HG02588 (cell line): ENCODE measurements around the gene SPEG.

Experiments
- ATAC-seq: cut with Tn5 transposase; IDR thresholded peaks from one replicate; pipeline ENCODE4 v1.9.1; 2021; ENCODE audit warnings: mild to moderate bottlenecking, moderate library complexity; ENCODE audit not compliant: unreplicated experiment

SPEG gene

GRCh38 chr2:219475278-219475677 lies 40.6 kb downstream of the SPEG start:
- ATAC-seq, result no peak

GRCh38 chr2:219475697-219476651 lies 41.3 kb downstream of the SPEG start:
- ATAC-seq, result peak; percentile 62

GRCh38 chr2:219476652-219477151 lies 42.1 kb downstream of the SPEG start:
- ATAC-seq, result no peak

GRCh38 chr2:219477179-219477578 lies 42.5 kb downstream of the SPEG start:
- ATAC-seq, result no peak

DNA sequence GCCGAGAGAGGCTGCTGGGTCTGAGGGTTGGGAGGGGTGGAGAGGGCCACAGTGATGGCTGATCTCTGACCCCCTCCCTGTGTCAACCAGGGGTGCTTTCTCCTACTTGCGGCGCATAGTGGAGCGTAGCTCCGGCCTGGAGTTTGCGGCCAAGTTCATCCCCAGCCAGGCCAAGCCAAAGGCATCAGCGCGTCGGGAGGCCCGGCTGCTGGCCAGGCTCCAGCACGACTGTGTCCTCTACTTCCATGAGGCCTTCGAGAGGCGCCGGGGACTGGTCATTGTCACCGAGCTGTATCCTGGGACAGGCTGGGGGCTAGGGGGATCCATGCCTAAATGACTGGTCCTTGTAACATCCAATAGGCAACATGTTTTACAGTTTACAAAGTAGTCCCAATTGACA lies 43.2 kb downstream of the SPEG start:
- ATAC-seq, result no peak

- no peak for ATAC-seq
Observed at GRCh38 chr2:219478916-219479315, 44.3 kb downstream of the SPEG start.

- no peak for ATAC-seq
Observed at GRCh38 chr2:219480004-219480403, 45.4 kb downstream of the SPEG start.

- ATAC-seq, result no peak
Observed at GRCh38 chr2:219482674-219483405, 48.2 kb downstream of the SPEG start.

- no peak for ATAC-seq
Observed at GRCh38 chr2:219483451-219484342, 49.1 kb downstream of the SPEG start.

- no peak for ATAC-seq
Observed at GRCh38 chr2:219484343-219485200, 49.9 kb downstream of the SPEG start.

DNA sequence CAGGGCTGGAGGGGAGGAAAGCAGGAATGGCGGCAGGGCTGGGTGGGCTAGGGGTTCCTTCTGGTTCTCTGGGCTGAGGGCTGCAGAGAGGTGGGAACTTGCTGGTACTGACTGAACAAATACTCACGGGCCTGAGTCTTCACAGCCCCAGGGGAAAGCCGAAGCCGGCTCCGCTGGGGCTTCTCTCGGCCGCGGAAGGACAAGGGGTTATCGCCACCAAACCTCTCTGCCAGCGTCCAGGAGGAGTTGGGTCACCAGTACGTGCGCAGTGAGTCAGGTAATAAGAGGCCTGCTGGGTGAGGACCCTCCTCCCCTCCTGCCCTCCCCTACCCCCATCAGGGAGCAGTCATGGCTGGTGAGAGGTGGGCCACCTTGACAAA lies 50.5 kb downstream of the SPEG start:
- no peak for ATAC-seq

- ATAC-seq, result no peak
Observed at GRCh38 chr2:219486380-219486959, 51.8 kb downstream of the SPEG start.

GRCh38 chr2:219488149-219488843 lies 53.7 kb downstream of the SPEG start:
- no peak for ATAC-seq

GRCh38 chr2:219488844-219489194 lies 54.2 kb downstream of the SPEG start:
- ATAC-seq, result no peak

DNA sequence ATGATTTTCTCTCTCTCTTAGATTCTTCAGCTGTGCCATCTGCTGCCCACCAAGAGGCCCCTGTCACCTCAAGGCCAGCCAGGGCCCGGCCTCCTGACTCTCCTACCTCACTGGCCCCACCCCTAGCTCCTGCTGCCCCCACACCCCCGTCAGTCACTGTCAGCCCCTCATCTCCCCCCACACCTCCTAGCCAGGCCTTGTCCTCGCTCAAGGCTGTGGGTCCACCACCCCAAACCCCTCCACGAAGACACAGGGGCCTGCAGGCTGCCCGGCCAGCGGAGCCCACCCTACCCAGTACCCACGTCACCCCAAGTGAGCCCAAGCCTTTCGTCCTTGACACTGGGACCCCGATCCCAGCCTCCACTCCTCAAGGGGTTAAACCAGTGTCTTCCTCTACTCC lies 54.7 kb downstream of the SPEG start:
- no peak for ATAC-seq

DNA sequence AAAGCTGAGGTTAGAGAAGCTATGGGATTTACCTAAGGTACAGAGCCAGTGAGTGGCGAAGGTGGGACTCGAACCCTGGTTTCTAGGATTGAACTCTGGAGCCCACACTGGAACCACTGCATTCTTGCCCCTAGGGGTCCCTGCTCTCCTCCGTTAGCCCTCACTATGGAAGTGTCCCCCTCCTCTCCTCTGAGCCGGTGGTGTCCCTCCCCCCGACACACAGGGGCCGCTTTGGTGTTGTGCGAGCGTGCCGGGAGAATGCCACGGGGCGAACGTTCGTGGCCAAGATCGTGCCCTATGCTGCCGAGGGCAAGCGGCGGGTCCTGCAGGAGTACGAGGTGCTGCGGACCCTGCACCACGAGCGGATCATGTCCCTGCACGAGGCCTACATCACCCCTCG lies 55.5 kb downstream of the SPEG start:
- ATAC-seq, result no peak

GRCh38 chr2:219490600-219491130 lies 56.0 kb downstream of the SPEG start:
- ATAC-seq, result no peak

GRCh38 chr2:219491278-219491963 lies 56.8 kb downstream of the SPEG start:
- ATAC-seq, result no peak
